Stimulated activated CD8-positive, alpha-beta memory T cell treated with anti-CD3 and anti-CD28 coated beads, Interleukin-12 subunit alpha, Interleukin-12 subunit beta, amount 100 ng/mL, for 24 hours (primary cell): ENCODE measurements around the gene NUP93.

ENCODE experiments used
- DNase-seq: peaks from one replicate; pipeline ENCODE4 v3.0.0-alpha.2; 2020; ENCODE audit errors: extremely low read depth

Gene NUP93

GRCh38 chr16:56817056-56817455, 87.1 kb downstream of the NUP93 start:
- no peak for DNase-seq

- DNase-seq, result no peak
Measured at GRCh38 chr16:56817938-56818337, 88.0 kb downstream of the NUP93 start.

DNA sequence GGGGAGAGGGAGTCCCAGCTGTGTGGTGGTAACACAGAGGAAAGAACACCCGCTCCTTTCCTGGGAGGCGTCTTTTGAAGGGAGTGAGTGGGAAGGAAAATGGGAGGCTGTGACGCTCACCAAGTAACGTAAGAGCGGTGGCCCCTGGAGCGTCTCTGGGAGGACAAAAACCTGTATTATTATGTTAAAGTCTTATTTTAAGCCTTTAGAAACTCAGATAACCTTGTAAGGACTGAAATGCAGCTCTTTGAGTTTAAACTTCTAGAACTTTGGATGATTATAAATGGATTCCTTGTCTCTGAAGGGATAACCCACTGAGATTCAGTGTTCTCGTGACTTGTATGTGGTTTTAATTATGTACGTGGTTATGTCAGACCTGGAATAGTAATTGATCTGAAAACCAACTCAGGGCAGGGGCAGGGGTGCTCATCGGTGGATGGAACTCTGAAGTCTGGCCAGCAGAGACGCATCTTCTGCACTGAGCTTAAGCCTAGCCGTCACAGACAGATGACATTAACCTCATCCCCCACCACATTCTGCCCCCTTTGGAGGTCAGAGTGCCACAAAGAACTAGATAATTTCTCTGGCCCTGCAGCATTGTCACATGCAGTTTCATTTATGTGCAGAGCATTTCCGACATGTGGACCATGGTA, 93.3 kb downstream of the NUP93 start:
- DNase-seq, result no peak

- no peak for DNase-seq
Measured at GRCh38 chr16:56824331-56824730, 94.4 kb downstream of the NUP93 start.

- no peak for DNase-seq
Measured at GRCh38 chr16:56824804-56825203, 94.9 kb downstream of the NUP93 start.

DNA sequence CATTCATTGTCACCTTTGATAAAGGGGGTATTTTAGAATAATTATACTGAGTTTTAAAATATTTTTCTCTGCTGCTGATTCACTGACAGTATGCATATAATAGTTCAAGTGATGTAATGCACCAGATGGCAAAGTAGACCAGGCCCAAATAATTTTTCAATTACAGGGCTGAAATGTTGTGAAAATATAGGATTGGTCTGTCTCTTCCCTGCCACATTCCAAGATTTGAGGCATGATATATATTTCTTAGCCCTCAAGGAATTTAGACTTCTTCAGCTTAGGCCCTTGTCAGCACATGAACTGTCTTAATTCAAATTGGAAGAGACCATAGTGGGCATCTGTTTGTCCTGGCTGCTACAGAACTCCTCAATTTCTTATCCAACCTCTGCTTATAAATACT, 95.9 kb downstream of the NUP93 start:
- DNase-seq, result no peak

DNA sequence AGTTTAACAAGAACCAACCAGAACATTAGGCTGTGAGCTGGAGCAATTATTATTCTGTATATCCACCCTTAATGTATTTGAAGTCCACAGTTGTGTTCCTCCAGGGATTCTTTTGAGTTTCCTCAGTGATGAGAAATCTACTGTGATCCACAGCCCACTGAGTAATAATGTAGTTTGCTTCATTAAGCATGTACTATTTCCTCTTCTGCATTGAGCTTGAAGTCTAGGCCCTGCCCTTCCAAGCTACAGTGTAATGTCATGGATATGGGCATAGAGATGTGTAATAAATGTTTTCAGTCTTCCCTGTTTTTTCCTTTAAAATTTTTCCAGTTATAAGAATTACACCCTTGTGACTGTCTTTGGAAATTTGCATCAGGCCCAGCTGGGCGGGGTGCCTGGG, 98.7 kb downstream of the NUP93 start:
- DNase-seq, result no peak

DNA sequence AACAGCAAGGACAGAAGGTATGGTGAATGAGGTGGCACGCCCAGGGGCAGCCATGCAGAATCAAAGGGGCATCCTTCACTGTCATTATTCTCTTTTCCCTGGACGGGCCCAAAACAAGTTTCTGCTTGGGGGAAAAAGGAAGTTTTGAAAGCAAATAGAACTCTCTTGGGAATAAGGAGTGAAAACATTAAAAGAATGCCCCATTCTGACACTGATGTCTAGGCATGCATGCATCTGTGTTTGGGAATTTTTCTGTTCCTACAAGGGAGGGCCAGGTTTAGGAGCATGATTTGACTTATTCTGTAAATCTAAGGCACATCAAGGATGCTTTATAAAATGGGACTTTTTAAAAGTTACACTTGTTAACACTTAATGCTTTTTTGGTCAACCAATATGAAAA, 100.7 kb downstream of the NUP93 start:
- DNase-seq, result no peak

DNA sequence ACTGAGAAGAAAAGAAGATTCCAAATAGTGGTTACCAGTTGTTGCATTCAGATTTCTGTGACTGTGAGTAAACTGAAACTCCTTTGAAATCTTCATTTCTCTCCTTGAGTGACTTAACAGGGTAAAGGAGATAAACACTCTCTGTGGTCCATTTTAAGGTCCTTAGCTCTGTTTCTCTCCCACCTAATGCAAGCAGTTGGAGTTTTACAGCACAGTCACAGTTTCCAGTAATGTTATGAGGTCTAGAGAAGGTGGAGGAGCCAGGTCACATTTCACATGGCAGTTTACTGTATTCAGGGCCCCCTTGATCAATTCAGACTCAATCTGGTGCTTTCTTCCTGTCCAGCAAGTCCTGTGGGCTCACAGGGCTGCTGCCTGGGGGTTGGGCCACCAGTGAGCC, 102.8 kb downstream of the NUP93 start:
- no peak for DNase-seq

- no peak for DNase-seq
Measured at GRCh38 chr16:56833243-56833970, 103.5 kb downstream of the NUP93 start.

DNA sequence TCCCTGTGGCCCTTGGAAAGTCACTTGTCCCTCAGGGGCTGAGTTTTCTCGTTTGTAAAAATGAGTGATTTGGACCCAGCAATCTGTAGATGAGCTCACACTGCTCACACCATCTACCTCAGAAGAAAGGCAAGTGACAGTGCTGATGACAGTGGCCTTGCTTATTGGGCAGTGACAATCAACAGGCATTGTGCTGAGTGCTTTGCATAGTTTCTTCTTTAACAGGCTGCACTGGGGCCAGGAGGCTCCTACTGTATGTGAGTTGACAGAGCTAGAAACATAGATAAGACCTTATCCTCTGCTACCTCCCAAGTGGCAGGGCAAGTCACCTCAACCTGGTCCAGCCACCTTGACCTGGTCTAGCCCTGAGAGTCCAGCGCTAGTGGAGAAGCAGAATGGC, 105.4 kb downstream of the NUP93 start:
- no peak for DNase-seq

- DNase-seq, result no peak
Measured at GRCh38 chr16:56836410-56837230, 106.7 kb downstream of the NUP93 start.

GRCh38 chr16:56838622-56839337, 108.9 kb downstream of the NUP93 start:
- no peak for DNase-seq

GRCh38 chr16:56841233-56841632, 111.3 kb downstream of the NUP93 start:
- DNase-seq, result no peak

DNA sequence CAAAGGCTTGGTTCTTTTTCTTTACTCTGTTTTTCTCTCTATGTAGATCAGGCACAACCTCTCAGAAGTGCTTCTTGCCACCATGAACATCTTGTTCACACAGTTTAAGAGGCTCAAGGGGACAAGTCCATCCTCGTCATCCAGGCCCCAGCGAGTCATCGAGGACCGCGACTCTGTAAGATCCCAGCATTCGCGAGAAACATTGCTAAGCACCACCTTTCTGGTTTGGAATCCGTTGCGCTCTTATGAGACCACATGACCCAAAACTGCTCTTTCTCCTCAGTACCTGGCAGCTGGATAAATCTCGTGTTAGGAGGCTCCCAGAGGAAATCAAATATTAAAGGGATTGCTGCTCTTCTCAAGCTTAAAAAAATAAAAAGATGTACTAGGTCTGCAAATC, 111.7 kb downstream of the NUP93 start:
- DNase-seq, result no peak

DNA sequence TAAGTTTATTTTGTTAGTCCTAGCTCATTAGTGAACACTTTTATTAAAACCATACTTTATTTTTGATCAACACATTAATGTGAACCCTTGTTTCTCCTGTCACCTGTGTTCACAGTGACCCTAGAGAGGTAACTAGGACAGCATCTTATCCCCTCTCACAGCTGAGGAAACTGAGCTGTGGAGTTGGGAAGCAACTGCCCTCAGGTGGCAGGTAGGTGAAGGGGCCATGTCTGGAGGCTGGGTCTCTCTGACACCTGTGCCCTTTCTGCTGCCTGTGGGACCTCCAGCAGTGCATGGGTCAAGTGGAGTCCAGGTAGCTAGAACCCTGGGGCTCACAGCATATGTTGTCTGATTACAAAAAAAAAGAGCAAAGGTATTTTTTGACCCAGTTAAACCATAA, 112.2 kb downstream of the NUP93 start:
- no peak for DNase-seq

GRCh38 chr16:56844056-56844455, 114.1 kb downstream of the NUP93 start:
- no peak for DNase-seq

- no peak for DNase-seq
Measured at GRCh38 chr16:56847173-56847910, 117.4 kb downstream of the NUP93 start.

DNA sequence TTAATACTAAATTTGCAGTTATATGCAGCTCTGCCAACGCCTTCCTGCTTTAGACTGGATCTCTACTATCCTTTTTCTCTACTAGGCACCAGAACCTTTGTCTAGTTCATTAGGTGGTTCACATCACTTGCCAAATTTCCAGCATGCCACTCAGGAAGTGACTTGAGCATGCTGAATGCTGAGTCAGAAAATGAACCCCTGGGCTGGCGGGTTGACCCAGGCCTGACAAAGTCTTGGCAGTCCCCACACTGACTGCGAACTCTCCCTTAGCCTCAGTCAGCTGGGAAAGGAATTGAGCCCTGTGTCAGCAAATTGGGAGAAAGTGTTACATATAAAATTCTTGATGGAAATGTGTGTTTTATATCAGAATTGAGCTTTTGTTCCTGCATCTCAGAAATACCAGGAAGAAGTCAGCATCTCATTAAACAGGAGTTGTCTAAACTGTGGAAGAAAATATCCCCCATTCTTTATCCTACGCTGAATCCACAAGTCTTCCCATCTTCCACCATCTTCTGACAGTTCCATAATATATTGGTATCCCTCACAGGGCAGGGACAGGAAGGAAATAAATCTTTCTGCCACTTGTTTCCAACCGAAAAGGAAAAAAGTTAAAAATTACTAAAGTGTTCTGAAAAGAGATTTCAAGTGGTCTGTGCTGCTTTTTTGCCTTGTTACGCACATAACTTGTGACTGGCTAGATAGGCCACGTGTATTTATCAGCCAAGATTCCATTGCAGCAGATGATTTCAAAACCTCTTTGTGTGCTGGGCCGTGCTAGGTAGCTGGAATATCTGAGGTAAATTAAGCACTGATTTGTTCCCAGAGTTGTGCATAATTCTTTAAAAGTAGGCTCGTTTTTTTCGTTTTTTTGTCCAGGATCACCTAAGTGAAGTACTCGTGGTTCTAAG, 118.4 kb downstream of the NUP93 start:
- DNase-seq, result no peak

DNA sequence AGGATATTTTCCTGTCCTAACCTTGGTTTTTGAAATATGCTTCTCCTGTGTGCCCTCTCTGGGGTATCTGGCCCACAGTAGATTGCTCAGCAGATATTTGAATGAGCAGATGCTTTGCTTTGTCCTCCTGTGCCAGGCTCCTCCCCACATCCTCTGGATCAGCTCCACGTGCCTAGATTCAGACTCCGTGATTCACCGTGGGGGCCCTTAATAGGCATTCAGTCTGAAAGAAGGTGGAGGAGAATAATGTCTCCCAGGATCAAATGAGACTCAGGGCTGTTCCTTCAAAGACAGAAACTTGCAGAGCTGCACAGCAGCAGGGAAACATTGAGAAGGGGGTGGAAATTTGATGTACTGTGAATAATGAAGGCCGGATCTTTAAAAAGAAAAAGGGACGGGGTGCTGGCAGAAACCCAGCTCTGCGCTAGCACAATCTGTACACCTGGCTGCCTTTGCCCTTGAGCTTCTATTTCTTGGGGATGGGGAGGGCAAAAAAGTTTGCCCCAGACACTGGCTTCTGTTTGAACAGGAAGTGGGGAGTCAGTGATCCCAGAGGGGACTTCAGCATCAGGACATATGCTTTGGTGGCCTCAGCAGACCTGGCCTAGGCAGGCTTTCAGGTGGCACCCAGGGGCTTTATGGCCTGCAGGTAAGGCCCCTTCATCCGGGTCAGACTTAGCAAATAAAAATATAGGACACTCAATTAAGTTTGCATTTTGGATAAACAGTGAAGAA, 119.2 kb downstream of the NUP93 start:
- no peak for DNase-seq
